Fibroblast of gingiva (primary cell): Measurements from ENCODE around the gene OTULINL.

Experiments used
- DNase-seq: peaks from one replicate; pipeline ENCODE4 v3.0.0-alpha.2; 2011; ENCODE audit warnings: low read depth

The OTULINL gene

GRCh38 chr5:14600846-14601245 is 19.3 kb downstream of the OTULINL start:
- DNase-seq: no peak

GRCh38 chr5:14603141-14603540 is 21.5 kb downstream of the OTULINL start:
- DNase-seq: no peak

GRCh38 chr5:14607104-14607503 is 25.5 kb downstream of the OTULINL start:
- no peak for DNase-seq

GRCh38 chr5:14608169-14608568 is 26.6 kb downstream of the OTULINL start:
- no peak for DNase-seq

GRCh38 chr5:14611737-14612136 is 30.1 kb downstream of the OTULINL start:
- DNase-seq: no peak

- no peak for DNase-seq
Observed at GRCh38 chr5:14614490-14614889, 32.9 kb downstream of the OTULINL start.

GRCh38 chr5:14615365-14615764 is 33.8 kb downstream of the OTULINL start:
- DNase-seq: no peak

- DNase-seq: no peak
Observed at GRCh38 chr5:14617441-14617840, 35.8 kb downstream of the OTULINL start.

- DNase-seq: no peak
Observed at GRCh38 chr5:14627270-14627669, 45.7 kb downstream of the OTULINL start.

- peak; percentile 21 for DNase-seq
Observed at GRCh38 chr5:14628346-14628745, 46.8 kb downstream of the OTULINL start.

- no peak for DNase-seq
Observed at GRCh38 chr5:14630671-14631070, 49.1 kb downstream of the OTULINL start.

GRCh38 chr5:14635656-14636055 is 54.1 kb downstream of the OTULINL start:
- DNase-seq: no peak

- DNase-seq: no peak
Observed at GRCh38 chr5:14640765-14641164, 59.2 kb downstream of the OTULINL start.

GRCh38 chr5:14644623-14645237 is 63.1 kb downstream of the OTULINL start:
- no peak for DNase-seq

GRCh38 chr5:14650052-14650451 is 68.5 kb downstream of the OTULINL start:
- DNase-seq: no peak

- no peak for DNase-seq
Observed at GRCh38 chr5:14655146-14655741, 73.7 kb downstream of the OTULINL start.

GRCh38 chr5:14656898-14657297 is 75.3 kb downstream of the OTULINL start:
- DNase-seq: no peak

- peak; percentile 78 for DNase-seq
Observed at GRCh38 chr5:14659821-14660607, 78.4 kb downstream of the OTULINL start.

- no peak for DNase-seq
Observed at GRCh38 chr5:14660833-14661232, 79.2 kb downstream of the OTULINL start.
